Nephron progenitor cell (in vitro differentiated cells): ENCODE results near the gene PRKACG.

Experiments
- DNase-seq: peaks from one replicate; pipeline ENCODE4 v3.0.0; 2021
- H3K27ac Mint-ChIP-seq: 2 replicates; pipeline ENCODE4 v1.8.0; 2021; ENCODE audit warnings: mild to moderate bottlenecking, moderate library complexity, mixed read lengths
- H3K27me3 Mint-ChIP-seq: 2 replicates; pipeline ENCODE4 v1.8.0; 2021; ENCODE audit warnings: mild to moderate bottlenecking, low read depth, mixed read lengths; ENCODE audit not compliant: poor library complexity
- H3K36me3 Mint-ChIP-seq: 2 replicates; pipeline ENCODE4 v1.8.0; 2021; ENCODE audit warnings: low read depth, mixed read lengths
- H3K4me1 Mint-ChIP-seq: 2 replicates; pipeline ENCODE4 v1.8.0; 2021; ENCODE audit warnings: mixed read lengths
- H3K4me3 Mint-ChIP-seq: 2 replicates; pipeline ENCODE4 v1.8.0; 2021; ENCODE audit warnings: mild to moderate bottlenecking, moderate library complexity, mixed read lengths
- H3K9me3 Mint-ChIP-seq: 2 replicates; pipeline ENCODE4 v1.8.0; 2021; ENCODE audit warnings: mild to moderate bottlenecking, moderate library complexity, mixed read lengths
- CTCF ChIP-seq: fragments of 200-600 bp; sonication (generic); IDR thresholded peaks from 2 replicates; pipeline ENCODE4 v1.5.0; 2021; ENCODE audit warnings: antibody characterized with exemption

PRKACG gene

GRCh38 chr9:69036799-69037198 is 22.9 kb upstream of the PRKACG start:
- Mint-ChIP-seq H3K9me3 (peaks cover 8% of the 10 kb centered on the region), H3K4me3 (peak overlapping the region; percentile 98), H3K4me1 (peaks cover 12% of the 10 kb centered on the region), H3K27ac (peak overlapping the region; percentile 97), H3K36me3 (peaks cover 23% of the 10 kb centered on the region), H3K27me3 (no peaks in the 10 kb centered on the region)
- no peak for TF ChIP-seq CTCF
- no peak for DNase-seq

GRCh38 chr9:69036309-69036708 is 22.4 kb upstream of the PRKACG start:
- H3K27ac Mint-ChIP-seq, result peak overlapping the region; percentile 97
- no peak for TF ChIP-seq CTCF
- peaks cover 12% of the 10 kb centered on the region for H3K4me1 Mint-ChIP-seq
- DNase-seq, result no peak
- H3K27me3 Mint-ChIP-seq, result no peaks in the 10 kb centered on the region
- peaks cover 8% of the 10 kb centered on the region for H3K9me3 Mint-ChIP-seq
- peak overlapping the region; percentile 98 for H3K4me3 Mint-ChIP-seq
- peaks cover 19% of the 10 kb centered on the region for H3K36me3 Mint-ChIP-seq

GRCh38 chr9:69035438-69036308 is 21.8 kb upstream of the PRKACG start, which contains the start of gene FXN:
Gene FXN (plus strand): TSS chr9:69035752. CDS start chr9:69035783, 31 bp downstream.
- peaks cover 3% of the 10 kb centered on the region for H3K9me3 Mint-ChIP-seq
- peaks cover 3% of the 10 kb centered on the region for H3K27me3 Mint-ChIP-seq
- H3K4me3 Mint-ChIP-seq, result peak within 1 kb of the TSS; percentile 98
- peak; percentile 84 for DNase-seq
- TF ChIP-seq CTCF, result peak; percentile 97
- H3K4me1 Mint-ChIP-seq, result peaks cover 16% of the 10 kb centered on the region
- H3K36me3 Mint-ChIP-seq, result peaks cover 12% of the 10 kb centered on the region
- peak within 1 kb of the TSS; percentile 97 for H3K27ac Mint-ChIP-seq

DNA sequence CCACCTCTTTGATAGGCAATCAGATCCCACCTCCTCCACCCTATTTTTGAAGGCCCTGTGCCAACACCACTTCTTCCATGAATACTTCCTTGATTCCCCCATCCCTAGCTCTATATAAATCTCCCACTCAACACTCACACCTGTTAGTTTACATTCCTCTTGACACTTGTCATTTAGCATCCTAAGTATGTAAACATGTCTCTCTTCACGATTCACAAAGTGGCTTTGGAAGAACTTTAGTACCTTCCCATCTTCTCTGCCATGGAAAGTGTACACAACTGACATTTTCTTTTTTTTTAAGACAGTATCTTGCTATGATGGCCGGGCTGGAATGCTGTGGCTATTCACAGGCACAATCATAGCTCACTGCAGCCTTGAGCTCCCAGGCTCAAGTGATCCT is 20.2 kb upstream of the PRKACG start:
- peaks cover 12% of the 10 kb centered on the region for H3K9me3 Mint-ChIP-seq
- DNase-seq, result no peak
- TF ChIP-seq CTCF, result no peak
- no peak overlapping the region for H3K4me3 Mint-ChIP-seq
- peaks cover 20% of the 10 kb centered on the region for H3K4me1 Mint-ChIP-seq
- H3K27me3 Mint-ChIP-seq, result peaks cover 3% of the 10 kb centered on the region
- H3K27ac Mint-ChIP-seq, result peak overlapping the region; percentile 62
- no peaks in the 10 kb centered on the region for H3K36me3 Mint-ChIP-seq

- Mint-ChIP-seq H3K27ac (no peak overlapping the region), H3K36me3 (no peaks in the 10 kb centered on the region), H3K4me3 (no peak overlapping the region), H3K27me3 (peaks cover 3% of the 10 kb centered on the region), H3K4me1 (peaks cover 9% of the 10 kb centered on the region), H3K9me3 (peaks cover 12% of the 10 kb centered on the region)
- TF ChIP-seq CTCF, result no peak
- DNase-seq, result no peak
Observed at GRCh38 chr9:69030851-69031645, 17.1 kb upstream of the PRKACG start.
